GM21528 (cell line): Measurements from ENCODE around the gene KLF6.

Source experiments
- ATAC-seq: cut with Tn5 transposase; IDR thresholded peaks from one replicate; pipeline ENCODE4 v1.9.1; 2021; ENCODE audit warnings: mild to moderate bottlenecking, moderate library complexity; ENCODE audit not compliant: unreplicated experiment, low FRiP score

KLF6 gene

DNA sequence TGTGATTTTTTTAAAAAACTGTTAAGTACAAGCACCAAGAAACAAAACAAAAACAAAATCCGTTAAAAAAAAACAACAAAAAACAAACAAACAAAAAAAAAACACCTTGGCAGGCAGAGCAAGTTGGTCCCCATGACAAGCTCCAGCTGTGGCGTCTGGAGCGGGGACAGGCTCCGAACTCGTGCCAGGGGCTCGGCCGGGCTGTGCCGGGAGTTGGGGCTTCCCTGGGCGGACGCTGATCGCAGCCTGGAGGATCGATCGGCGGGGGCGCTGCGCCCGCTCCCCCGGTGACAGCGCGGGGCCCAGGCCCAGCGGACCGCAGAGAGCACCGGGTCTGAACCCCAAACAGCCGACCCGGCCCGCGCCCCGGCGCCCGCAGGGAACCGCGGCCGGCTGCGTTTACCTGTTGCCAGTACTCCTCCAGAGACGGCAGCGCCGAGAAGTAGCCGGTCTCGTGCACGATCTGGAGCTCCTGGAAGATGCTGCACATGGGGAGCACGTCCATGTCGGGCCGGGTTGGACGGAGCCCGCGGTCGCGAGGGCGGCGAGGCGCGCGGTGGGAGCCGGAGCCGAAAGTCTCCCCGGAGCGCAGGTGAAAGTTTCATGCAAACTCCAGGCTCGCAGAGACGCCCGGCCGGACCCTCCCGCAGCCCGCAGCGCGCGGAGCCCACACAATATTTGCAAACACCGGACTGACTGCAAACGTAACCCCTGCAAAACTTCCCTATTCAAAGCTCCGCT lies at the start of gene KLF6:
Gene KLF6, minus strand, starts transcription at position 700 of the 741 bp plus-strand sequence. Its CDS starts 195 bp downstream, at position 505.
- peak; percentile 4 for ATAC-seq

DNA sequence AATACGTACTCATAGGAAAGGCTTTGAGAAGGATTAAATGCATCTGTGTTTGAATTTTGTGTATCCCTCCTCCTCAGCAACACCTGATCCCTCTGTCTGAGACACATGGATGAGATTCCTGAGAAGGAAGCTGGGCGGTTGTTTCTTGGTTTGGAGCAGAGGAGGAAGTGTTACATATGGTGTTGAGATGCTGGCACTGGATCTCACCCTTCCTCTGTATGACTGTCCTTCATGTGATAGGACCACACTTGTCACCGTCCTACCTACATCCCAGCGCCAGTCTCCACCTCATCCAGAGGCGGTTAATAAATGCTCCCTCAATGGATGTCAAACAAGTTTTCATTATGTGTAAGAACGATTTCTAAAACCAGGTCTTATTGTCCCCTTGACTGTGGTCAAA lies 49.4 kb upstream of the KLF6 start:
- ATAC-seq = no peak

DNA sequence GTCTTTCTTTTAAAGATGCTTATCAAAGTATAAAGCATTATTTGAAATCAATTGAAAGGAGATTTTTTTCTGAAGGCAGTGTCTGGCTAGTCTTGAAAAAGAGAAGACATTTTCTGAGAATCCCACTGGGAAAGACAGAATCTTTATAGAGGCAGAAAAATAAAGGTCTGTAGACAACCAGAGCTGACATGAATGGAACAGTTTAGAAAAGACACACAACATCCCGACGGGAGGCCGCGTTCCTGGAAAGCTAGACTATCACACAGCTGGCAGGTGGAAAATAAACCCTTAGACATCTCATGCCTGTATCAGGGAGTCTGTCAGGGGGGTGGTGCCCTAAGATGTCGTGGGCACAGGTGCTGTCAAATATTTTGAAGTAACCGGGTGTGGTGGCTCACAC lies 48.0 kb upstream of the KLF6 start:
- ATAC-seq = no peak

DNA sequence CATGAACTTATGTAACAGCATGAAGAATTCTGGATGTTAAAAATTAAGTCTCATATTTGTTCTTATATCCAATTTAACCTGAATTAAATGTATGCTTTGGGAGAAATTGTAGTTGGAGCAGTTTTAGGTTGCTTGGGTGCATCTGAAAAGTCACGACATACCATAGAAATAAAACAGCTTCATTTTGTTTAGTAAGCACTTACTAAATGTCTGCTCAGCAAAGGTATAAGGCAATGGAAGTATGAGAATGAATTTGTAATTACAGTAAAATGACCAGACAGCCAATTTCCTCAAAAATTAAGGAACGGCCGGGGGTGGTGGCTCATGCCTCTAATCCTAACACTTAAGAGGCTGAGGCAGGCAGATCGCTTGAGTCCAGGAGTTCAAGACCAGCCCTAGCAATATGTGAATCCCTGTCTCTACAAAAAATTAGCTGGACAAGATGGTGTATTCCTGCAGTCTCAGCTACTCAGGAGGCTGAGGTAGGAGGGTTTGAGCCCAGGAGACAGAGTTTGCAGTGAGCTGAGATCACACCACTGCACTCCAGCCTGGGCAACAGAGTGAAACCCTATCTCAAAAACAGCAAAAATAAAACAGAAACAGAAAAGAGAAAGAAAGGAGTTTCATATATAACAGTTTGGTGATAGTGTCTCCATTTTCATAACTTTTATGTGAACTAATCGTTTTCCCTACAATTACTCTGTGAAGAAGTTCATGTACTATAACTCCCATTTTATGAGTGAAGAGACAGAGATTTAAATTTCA lies 47.2 kb upstream of the KLF6 start:
- ATAC-seq = no peak

DNA sequence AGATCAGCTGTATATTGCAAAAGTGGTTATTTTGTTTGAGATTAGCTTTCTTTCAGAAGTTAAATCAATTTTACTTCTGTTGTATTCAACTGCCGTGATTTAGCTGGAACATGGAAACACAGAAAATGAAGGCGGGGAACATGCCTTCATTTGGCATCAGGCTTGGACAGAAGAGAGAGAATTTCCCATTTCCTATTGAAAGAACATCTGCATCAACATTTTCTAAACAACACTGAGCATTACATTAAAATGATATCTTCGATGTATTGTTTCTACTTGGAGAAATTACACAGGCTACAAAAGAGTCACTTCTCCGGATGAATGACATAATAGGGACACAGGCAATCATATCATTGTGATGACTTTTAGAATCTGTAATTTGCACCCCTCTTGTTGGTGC lies 46.6 kb upstream of the KLF6 start:
- ATAC-seq = no peak

DNA sequence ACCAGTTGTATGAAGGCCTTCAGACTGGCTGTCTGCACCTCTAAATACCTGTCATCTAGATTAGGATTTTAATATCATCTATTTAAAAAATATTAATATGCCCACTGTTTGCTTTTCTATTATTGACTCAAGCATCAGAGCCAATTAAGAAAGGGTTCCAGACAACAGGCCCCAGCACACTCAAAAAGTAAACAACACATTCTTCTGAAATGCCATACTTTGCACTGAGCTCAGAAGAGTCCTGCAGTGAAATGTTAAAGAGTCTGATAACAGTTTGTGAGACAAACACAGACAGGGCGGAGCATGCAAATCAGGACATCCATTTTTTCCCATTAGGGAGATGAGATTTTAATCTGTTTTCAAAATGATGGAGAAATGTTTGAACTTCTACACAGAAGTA lies 45.9 kb upstream of the KLF6 start:
- no peak for ATAC-seq

DNA sequence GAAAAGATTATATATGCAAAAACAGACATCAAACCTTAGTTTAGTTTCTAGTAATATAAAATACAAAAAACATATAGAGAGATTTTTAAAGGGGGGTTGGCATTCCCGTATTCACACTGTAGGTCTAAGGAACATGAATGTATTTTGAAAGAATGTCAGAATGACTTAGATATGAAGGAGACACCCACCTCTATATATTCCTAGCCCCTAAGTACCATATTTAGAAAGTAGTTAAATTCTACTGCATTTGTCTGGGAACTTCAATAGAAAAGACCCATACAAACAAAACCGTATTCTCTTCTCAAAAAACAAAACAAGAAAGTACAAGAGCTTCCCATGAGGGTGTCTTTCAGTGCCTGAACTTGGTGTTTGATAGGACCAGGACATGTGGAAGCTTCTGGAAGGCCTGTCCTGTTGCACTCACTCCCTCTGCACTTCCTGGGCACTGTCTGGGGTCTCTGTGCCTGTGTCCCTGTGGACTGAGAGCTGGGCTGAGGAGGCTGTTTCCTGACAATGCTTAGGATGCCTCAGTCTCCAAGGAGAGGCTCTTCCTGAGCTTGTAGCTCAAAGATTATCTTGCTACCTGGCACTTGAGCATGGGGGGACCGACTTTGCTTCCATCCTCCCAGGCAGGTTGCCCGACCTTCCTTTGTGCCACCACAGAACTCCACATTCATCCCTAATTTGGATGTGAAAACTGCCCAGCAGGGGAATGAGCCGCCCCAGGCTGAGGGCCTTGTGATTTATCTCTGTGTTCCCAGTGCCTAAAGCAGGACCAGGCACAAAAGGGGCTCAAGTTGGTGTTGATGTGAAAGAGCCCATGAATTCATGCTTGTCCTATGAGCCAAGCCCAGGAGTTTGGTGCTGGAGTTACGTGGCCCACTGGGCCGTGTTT lies 44.4 kb upstream of the KLF6 start:
- ATAC-seq = no peak

DNA sequence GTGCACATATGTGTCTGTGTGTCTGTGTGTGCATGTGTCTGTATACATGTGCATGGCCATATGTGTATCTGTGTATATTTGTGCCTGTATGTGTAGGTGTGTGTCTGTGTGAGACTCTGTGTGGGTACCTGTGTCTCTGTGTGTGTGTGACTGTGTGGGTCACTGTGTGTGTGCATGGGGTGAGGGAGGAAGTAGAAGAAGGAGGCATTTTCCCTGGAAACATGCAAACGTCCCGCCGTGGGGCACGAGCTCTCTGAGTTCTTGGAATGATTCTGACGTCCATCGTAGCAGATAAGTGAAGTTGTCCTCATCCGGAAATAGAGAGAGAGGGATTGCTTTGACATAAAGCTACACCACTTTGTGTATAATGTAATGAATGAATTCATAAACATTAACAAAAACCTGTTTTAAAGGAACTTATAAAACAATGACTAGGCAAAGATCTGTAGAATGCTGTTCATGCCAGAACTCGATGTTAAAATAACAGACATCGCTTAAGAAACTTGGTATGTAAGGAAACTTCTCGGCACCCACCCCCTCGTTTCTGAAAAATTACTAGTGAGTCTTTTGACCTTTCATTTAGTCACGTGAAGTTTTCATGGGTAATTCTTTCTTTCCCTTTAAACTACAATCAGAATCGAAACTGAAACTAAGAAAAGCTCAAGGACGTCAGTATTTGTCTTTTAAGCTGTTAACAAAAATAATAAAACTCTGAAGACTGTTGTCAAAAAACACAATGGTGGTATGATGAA lies 43.6 kb upstream of the KLF6 start:
- no peak for ATAC-seq

DNA sequence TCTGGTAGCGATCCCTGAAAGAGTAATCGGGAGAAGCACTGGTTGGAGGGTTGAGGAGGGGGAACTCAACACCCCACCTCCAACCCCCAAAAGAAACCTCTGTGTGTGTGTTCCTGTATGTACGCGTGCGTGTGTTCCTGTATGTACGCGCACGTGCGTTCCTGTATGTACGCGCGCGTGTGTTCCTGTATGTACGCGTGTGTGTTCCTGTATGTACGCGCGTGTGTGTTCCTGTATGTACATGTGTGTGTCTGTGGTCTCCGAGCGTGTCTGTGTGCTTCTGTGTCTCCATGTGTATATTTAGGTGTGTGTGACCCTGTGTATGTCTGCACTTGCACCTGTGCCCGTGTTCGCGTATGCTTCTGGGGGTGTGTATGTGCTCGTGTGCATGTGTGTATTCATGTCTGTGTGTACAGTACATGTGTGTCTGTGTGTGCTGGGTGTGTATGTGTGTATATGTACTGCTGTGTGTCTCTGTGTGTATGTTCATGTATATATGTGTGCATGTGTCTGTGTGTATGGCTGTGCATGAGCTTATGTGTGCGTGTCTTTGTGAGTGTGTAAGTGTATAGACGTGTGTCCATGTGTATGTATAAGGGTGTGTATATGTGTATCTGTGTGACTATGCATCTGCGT lies 42.9 kb upstream of the KLF6 start:
- ATAC-seq = no peak

DNA sequence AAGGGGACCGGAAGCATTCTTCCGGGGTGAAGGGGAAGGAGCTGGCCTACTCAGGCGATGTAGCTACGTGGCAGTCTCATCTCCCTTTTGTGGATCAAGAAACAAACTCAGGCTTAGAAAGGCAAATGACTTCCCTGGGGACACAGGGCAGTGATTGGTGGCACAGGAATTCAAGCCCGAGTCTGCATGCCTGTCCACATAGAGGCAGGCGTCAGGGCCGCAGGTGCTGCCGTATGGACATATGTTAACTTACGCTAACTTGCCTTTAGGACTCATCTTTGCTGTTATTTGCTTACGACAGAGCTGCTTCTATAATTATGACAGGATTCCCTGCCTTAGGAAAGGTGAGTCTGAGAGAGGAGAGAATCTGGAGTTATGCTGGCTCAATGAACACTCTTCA lies 42.3 kb upstream of the KLF6 start:
- ATAC-seq = no peak

DNA sequence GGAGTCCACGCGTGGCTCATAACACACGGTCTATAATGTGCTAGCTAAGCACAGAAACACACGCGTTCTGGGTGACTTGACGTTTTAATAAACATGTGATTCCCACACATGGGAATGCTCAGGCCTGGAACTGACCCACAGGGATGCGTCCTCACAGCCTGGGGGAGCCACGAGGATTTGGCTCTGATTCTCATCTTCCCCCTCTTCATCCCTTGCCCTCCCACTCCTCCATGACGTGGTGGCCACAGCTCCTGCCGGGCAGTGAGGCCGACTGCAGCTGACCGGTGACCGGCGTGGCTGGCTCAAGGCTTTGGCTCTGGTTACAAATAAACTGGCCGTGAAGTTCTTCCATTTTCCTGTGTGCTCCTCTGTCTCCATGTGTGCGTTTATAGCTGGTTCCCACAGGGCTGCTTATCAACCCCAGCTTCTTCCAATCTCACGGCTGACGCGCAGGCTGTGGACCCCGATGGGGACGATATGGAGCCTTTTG lies 40.9 kb upstream of the KLF6 start:
- no peak for ATAC-seq

DNA sequence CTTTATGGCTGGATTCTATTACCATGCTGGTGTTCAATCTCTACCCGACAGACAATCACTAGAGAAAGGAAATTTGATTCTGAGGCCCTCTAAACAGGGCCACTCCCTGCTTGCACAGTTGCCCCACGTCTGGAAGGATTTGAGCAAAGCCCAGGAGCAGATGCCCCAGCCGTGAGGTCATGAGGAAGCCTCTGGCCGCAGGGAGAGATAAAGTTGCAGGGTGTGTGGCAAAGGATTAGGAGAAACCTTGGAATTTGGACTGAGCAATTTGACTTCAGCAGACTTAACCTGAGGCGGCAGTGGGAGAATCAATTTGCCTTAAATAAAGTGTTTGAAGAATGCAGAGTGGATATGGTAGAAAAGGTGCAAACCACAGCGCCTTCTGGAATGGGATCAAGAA lies 40.2 kb upstream of the KLF6 start:
- ATAC-seq = no peak

DNA sequence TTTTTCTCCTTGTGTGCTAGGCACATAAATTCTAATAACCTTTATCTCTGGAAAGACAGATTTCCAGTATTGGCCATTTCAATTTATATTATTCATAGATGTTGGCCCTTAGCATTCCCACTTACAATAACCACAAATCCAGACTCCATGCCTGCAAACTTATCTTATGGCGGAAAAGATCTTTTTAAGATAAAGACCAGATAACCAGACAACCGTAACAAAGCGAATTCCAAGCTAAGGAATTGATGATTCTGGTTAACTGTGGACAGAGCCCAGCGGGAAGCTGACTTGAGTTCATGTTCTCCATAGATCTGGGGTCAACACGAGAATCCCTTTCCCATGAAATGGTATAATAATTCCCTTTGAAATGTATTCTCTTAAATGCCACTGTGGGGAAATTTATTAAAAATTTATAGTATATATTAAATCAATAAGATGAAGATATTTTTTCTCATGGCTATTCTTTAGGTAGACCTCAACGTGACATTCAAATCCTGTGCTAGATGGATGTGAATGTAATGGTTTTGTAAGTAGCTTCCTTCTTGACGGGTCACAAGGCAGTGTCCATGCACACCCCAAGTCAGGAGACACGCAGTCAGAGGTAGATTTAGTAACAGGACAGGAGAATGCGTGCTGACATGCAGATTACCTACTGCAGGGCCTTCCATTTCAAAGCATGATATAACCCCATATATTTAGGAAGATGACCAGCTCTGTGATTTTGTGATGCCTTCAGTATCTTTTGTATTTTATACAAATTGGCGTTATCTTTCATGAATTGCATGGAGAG lies 37.7 kb upstream of the KLF6 start:
- no peak for ATAC-seq

DNA sequence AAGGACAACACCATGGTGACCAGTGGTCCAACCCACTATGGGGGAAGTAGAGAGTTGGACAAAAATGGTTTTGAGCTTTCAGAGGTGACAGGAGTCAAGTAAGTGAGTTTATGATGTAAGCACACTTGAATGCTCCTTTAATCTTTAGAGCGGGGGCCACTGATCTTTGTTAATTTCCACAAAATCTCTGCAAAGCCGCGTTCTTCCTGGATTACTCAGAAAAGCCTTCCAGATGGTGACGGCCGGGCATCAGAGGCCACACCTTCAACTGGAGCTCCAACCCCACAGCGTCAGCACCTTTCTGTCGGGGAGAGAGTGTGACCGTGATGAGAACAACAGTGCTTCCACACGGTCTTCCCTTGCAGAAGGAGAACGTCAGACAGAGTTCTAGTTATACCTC lies 35.2 kb upstream of the KLF6 start:
- ATAC-seq = no peak

DNA sequence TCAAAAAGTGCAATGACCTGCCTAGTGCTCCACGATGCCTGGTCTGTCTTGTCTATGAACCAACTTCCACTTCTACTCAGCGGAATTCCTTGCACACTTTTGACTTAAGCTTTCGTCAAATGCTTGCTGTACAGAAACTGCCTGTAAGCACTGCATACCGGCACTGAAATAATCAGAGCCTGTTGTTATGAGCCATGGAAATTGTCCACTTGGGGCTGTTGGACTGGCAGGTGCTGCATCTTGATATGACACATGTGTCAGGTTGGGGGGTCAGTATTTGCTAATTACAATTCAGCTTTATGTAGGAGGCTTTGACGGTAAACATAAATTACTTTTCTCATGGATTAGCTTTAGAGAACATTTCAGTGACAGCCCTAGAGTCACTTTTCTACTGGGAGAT lies 32.0 kb upstream of the KLF6 start:
- ATAC-seq = no peak

DNA sequence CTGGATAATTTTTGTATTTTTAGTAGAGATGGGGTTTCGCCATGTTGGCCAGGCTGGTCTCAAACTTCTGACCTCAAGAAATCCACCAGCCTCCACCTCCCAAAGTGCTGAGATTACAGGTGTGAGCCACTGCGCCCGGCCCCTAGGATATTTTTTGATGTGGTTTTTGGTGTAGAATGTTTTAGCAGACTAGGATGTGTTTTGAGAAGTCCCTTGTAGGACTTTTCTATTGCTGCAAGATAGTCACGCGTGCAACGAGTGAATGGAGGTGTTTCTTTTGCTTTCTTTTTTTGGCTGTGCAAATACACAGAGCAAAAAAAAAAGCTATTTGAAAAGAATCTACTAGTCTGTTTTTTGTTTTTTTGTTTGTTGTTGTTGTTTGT lies 29.8 kb upstream of the KLF6 start:
- no peak for ATAC-seq

DNA sequence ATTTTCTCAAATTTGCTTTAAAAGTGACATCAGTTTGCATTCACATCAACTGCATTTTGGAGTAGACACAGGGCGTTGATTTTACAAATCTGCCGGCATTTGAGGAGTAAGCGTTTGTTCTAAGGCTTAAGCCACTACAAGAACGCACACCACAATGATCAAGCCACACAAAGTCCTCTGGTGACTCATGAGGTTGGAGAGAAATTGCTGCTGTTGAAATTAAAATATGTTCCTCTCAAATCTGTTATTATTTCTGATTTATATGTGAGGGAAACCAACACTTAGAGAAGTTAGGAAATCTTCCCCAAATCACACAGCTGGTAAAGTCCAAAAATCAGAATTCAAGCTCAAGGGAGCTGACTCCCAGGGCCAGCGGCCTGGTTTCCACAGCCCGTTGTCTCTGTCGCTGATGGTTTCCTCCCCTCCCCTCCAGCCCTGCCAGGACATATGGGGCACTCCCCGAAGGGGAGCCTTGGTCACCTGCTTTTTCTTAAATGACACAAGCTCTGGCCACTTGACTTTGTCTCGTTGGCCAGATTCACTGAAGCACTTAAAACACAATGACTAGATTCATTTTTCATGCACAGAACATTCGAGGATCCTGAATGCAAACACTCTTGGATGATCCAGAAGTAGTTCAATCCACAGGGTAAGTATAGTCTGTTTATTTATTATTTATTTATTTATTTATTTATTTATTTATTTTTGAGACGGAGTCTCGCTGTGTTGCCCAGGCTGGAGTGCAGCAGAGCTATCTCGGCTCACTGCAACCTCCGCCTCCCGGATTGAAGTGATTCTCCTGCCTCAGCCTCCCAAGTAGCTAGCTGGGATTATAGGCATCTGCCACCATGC lies 29.2 kb upstream of the KLF6 start:
- ATAC-seq = no peak

DNA sequence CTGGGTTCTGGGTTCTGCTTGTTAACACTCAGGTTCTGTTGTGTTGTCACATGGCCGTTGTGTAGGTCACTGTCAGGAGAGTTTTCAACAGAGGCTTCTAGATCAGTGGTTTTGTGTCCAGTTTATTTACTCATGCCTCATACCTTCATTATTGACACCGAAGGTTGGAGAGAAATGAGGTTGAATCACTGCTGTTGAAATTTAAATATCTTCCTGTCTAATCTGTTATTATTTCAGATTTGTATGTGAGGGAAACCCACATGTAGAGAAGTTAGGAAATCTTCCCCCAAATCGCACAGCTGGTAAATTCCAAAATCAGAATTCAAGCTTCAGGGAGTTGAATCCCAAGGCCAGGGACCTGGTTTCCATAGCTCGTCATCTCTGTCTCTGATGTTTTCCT lies 28.3 kb upstream of the KLF6 start:
- ATAC-seq = no peak
